ENCODE data around the gene NALCN. TPM values are rescaled to one million over a fixed set of nuclear protein-coding genes. Genes with fewer than 3 reads are reported as not detected.
"Not testable (repeated sequence)": the region's sequence is repeated elsewhere in the genome, so short reads cannot be mapped to it uniquely, and the experiment has no call there.

NALCN gene
- total RNA-seq, 1 experiment from 2014 or later = 1.4 TPM

DNA sequence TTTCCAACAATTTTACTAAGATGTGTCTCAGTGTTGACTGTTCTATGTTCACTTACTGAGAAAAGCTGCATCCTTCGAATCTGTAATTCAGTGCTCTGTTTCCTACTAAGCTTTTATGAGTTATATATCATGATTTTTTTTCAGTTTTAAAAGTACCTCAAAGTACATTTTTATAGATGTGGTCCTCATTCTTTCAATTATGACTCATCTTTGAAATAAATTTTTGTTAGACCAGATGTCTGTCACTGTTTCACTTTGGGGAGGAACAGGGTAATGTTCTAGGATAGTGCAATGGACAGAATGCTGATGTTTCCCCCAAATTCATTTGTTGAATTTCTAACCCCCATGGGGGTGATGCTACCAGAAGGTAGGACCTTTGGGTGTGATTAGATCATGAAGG lies 74.8 kb downstream of the NALCN start:
- DNase-seq (ENCODE audit: low read depth) = peak; percentile 34

DNA sequence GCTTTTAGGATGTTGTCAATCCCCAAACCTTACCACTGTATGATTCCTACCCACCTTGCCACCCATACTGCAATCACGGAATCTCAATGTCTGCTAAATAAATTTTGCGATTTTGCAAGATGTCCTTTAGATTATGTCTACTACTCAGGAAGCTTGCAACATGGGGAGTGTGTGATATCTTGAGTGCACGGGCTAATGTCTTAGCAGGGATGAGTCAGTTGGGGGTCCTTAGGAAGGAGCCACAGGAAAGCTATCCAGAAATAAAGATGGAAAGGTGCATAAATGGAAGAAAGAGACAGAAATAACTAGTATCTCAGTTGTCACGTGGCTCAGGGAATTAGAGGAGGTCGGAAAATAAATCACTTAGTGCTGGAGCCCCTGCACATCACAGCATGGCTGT lies 77.1 kb downstream of the NALCN start:
- no peak for DNase-seq (ENCODE audit: low read depth)

DNA sequence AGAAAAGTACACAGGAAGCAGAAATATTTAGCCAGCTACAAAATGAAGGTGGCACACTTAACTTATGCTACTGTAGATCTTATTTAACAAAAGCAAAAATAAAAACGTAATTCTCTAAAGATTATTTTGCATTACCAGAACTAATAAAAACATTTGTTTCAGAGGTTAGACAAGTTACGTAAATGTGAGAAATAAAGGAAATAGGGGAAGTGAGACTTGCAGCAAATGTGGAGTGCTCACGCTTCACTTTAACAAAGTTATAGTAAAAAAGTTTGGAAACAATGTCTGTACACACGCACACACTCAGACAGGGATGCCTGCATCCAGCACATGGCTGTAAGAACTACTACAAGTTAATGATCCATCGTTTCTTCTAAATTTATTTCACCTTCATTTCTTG lies 83.7 kb downstream of the NALCN start:
- no peak for DNase-seq (ENCODE audit: low read depth)

DNA sequence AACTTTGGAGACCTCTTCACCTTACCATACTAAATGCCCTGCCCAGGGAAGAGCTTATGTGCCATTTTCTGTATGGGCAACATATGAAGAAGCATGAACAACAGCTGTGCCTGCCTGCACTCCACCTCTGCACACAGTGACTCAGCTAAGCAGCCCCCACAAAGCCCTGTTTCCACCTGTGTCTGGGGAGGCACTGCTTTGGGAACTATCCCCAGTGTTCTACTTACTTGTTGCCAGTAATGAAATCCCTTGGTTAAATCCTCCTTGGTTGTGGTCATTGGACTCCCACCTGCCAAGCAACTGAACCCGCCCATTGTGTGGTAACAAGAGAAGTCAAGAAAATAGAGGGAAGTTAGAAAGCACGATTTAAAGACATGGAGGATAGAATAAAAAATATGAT lies 84.6 kb downstream of the NALCN start:
- DNase-seq (ENCODE audit: low read depth) = no peak

DNA sequence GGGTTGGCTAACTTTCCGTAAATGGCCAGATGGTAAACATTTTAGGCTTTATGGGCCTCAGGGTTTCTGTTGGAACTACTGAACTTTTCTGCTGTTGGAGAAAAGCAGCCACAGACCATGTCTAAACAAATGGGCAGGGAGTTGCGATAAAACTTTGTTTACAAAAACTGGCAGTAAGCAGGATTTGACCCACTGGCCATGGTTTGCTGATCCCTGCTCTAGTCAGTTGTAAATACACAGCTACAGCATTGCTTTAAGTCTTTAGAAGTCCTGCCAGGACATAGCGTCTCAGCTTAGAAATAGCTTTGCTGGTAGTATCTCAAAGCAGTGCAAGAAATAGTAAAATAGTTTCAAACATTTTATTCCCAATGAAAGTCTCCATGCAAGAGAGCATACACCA lies 88.4 kb downstream of the NALCN start:
- DNase-seq (ENCODE audit: low read depth) = peak; percentile 7

DNA sequence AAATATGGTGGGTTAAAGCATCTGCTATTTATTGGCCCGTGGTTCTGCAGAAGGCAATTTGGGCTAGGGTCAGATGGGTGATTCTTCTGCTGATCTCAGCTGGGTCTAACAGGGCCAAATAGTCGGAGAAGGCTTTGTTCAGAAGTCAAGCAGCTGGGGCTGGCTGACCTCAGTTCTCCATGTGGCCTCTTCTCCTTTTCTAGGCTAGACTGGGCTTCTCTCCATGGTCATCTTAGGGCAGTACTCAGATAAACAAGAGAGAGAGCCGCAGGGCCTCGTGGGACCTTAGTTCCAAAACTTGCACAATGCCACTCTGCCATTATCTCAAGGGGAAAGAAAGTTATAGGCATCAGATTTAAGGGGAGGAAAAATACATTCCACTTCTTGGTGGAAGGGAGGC lies 89.6 kb downstream of the NALCN start:
- DNase-seq (ENCODE audit: low read depth) = no peak

DNA sequence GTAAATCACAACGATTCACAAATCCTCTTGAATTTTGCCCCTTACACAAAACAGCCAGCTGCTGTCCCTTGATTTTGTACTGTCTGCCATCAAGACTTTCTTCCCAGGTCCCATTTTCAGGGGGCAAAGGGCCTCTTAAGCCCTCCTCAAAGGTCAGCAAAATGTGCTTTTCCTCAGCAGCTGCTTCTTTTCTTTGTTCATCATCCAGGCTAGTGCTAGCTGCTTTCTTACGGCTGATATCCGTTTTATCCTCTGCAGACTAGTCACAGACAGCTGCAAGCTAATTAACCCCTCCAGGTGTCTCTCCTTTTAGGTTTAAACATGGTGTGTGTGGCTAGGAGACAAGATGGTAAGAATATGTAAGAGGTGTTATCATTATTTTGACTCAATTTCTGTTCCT lies 90.9 kb downstream of the NALCN start:
- DNase-seq (ENCODE audit: low read depth) = no peak

DNA sequence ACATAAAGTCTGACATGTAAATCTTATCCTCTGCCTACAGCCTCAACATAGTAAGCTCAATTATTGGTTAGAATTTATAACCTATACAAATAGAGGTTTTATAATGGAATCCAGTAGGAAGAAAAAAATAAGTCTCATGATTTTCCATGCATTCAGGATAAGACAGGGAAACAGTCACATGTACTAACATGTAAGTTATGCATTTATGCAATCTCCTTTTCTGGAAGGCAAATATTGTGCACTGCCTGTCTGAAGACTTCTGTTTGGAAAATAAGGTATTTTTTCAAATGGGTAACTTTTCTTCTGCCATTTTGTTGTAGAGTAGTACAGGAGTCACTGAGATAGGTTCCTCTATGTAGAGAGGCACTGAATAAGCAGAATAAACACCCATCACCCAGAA lies 92.7 kb downstream of the NALCN start:
- DNase-seq (ENCODE audit: low read depth) = no peak

DNA sequence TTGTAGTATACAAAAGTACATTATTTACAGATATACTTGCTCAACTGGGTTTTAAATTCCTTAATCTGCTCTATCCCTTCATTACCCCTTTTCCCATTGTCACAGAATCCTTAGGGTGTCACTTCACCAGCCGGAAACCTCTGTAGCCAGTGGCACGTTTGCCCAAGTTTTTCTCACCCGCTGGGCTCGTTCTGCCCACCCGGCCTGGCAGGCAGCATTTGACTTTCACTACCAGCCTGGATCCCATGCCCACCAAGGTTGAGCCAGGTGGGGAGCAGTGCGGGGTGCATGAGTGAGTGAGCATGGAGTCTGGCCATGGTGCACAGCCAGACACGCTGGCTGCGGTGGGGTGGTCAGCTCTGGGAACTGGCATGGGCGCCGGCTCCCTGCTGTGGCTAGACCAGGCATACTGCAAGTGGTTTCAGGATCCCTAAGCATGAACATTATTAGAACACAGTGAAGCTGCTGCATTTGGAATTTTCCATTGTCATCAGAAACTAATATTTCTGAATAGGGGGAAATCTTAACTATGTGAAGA lies 98.3 kb downstream of the NALCN start:
- DNase-seq (ENCODE audit: low read depth) = no peak

DNA sequence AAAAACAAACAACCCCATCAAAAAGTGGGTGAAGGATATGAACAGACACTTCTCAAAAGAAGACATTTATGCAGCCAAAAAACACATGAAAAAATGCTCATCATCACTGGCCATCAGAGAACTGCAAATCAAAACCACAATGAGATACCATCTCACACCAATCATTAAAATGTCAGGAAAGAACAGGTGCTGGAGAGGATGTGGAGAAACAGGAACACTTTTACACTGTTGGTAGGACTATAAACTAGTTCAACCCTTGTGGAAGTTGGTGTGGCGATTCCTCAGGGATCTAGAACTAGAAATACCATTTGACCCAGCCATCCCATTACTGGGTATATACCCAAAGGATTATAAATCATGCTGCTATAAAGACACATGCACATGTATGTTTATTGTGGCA lies 102.8 kb downstream of the NALCN start:
- DNase-seq (ENCODE audit: low read depth) = not testable (repeated sequence)

DNA sequence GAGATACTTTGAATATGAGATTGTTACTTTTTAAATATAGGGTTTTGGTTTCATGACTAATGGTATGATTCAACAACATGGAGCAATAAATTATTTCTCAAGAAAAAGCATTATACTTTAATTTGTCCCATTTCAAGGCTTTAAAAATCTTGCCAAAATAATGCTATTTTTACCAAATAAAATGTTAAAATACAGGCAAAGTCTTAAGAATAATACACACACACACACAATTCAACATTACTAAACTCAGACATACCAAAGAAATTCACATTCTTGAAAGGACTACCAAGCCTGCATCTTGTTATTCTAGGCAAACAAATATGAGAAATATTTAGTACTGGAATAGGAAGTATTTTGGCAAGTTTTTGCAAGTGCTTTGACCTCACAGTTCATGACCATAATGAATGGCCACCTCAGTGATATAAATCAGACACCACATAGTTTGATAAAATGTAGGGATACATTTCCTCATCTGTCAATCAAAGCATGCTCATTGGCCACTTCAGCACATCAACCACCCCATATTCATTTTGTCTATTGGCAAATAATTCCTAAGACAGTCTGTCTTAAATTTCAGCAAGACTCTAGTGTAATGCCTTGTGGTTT lies 107.2 kb downstream of the NALCN start:
- peak; percentile 71 for DNase-seq (ENCODE audit: low read depth)

DNA sequence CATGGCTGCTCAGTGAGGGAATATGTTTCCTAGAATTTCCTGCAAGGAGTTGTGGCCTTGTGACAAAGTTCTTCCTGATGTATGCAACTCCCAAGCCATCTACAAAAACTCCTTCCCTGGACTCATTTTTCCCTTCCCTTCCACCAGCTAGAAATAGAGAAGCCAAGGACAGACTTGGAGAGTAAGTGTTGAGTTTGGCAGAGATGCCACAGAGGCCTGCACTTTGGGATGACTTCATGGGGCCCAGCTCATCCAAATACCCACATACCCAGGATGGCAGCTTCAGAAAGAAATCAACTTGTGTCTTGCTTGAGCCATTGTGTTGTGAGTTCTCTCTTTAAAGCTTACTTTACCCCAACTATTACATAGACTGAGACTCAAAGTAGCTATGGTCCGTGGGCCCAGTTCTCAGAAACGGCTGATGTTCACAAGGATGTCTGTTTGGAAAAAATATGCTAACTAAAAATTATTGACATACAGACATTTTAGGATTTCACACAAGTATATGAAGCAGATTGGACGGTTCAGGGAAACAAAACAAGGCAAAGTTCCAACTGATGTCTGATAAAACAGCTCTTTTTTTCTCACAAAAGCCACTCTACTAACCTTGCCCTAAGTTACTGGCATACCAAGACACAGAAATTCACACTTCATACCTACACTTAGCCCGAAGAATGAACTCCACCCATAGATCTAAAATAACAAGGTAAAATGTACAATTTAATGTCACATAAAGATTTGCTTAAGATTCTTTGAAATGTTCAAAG lies 107.9 kb downstream of the NALCN start:
- DNase-seq (ENCODE audit: low read depth) = peak; percentile 37

DNA sequence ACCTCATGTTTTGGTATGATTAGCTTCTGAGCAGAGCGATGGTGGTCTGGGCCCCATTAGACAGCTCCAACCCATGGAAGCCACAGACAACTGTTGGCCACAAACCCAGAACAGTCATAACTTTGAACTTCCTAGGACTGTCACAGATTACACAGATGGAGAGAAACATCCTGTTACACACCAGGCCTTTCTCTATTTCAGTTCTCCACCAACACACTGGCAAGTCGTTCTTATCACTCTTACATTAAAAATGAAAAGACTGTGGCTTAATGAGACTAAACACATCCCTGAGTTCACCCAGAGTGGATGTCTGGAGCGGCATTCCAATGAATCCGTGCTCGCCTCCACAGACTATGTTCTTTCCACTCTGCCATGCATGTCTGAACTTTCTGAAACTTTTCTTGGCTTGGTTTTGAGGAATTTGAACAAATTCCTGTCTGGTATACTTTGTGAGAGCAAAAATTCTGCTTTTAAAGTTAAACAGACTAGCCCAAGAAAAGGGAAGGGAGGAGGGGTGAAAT lies 109.1 kb downstream of the NALCN start:
- DNase-seq (ENCODE audit: low read depth) = peak; percentile 71

DNA sequence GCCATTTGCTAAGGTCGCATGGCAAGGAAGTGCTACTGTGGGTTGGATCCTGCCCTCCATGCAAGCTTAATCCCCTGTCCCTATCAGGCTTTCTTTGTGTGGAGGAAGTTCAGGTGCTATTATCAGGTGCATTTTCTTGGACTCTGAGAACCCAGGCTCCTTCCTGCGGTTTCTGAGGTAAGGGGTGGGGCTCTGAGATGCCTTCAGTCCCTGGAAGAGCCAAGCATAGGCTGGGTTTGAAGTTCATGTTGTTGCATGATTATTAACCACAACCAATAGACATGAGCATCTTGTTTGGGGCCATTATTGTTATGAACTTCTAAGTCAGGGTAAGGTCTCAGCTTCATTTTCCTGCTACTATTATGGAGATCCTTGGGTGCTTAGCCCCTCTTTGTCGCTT lies 109.5 kb downstream of the NALCN start:
- DNase-seq (ENCODE audit: low read depth) = peak; percentile 5

DNA sequence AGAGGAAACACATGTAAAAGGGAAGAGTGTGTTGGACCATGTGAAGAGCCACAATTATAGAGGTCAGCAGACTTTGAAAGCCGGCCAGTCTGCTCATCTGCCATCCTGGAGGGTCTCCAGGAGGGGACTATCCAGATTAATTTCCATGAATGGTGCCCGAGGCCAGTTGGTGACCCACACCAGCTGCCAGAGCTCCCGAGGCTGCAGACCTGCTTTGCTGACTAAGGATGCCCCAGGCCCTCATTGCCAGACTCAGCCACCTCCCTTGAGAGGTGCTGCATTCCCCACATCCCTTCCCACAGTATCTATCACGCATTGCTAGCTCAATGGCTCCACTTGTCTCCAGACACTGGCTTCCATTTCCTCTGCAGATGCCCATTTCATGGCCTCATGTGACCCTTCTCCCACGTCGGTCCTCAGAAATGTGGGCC lies 110.3 kb downstream of the NALCN start:
- DNase-seq (ENCODE audit: low read depth) = peak; percentile 85

DNA sequence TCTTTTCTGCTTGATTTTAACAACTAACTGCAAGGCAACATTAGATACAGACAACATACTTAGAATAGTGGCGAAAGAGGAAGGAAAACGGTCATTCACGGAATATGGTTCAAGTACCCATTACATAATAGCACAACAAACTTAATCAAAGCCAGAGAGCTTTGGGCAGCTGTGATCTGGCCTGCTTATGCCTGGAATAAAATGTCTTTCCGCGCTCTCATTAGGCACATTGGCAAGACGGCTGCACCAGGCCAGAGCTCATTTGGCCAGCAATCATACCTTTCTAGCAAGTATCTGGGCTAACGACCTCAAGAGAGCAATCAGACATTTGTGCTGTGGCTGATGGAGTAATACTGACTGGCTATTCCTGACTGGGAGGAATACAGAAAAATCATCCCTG lies 112.8 kb downstream of the NALCN start:
- DNase-seq (ENCODE audit: low read depth) = no peak

DNA sequence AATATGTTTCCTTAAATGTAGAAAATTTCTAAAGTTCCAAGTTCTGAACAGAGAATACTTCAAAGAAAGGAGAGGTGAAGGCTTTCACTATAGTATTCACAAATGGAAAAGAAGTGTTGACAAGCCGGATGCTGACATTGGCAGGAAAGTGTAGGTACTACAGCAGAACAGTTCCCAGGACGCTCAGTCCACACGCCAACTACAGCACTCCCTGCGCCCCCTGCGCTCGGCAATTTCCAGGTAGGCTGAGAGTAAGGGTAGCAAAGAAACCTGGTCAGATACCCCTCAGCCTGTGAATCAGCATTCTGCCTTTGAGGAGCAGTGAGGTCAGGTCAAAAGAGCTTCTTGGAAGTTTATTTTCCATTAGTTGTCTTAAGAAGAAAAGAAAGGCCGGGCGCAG lies 115.3 kb downstream of the NALCN start:
- no peak for DNase-seq (ENCODE audit: low read depth)

DNA sequence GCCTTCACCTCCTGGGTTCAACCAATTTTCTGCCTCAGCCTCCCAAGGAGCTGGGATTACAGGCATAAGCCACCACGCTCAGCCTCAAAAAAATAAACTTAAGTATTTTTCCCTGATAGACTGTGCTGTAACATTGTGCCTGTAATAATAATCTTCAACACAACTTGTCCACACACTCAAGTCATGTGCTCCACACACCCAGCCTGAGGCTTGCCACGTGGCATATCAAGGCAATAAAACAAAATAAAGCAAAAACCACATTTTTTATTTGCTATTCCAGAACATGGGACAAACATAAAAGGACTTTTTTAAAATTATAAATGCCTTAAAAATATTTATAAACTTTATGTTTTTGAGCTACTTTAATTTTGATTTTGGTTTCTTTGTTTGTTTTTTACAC lies 115.8 kb downstream of the NALCN start:
- DNase-seq (ENCODE audit: low read depth) = no peak

DNA sequence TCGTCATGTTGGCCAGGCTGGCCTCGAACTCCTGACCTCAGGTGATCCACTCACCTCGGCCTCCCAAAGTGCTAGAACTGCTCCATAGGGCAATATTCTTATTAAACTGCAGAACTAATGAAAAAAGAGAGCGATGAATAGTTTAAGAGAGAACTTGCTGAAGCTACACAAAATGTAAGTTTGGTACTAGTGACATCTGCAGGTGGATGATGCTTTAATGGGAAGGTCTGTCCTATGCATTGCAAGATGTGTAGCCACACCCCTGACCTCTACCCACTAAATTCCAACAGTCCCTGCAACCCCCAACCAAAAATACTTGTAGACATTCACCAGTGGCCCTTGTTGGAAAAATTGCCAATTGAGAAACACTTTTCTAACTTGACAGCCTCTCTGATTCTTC lies 117.8 kb downstream of the NALCN start:
- peak; percentile 28 for DNase-seq (ENCODE audit: low read depth)

DNA sequence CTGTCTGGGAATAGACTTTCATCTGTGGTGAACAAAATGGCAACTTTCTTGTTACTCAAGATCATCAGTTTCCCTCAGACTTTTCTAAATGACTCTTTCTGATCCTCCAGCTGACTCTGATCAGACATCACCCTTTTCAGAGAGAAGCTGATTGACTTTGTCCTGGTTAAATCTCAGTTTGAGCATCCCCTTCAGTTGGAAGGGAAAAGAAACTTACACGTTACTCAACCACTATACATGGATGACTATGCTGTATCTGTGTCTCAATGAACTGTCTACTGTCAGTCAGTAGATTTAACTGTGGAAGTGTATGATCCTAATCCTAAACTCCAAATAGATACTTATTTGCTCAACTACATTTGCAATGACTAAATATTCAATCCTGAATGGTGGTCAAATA lies 118.5 kb downstream of the NALCN start:
- DNase-seq (ENCODE audit: low read depth) = no peak

DNA sequence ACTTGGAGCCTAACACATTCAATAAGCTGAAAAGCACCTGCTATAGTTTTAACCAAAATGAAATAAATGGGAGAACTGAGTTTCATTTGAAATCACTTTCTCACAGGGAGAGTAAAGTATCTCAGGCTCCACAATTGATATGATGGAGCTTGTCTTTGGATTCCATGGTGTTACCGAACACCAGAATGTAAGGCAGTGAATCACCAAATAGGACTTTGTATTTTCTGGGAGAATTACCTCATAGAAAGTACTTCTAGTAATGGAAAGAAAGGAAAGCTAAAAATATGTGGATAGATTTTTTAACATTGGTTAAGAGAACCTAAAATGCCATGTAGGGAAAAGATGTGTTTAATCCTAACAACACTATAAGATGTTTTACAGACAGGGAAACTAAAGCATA lies 123.6 kb downstream of the NALCN start:
- DNase-seq (ENCODE audit: low read depth) = no peak

DNA sequence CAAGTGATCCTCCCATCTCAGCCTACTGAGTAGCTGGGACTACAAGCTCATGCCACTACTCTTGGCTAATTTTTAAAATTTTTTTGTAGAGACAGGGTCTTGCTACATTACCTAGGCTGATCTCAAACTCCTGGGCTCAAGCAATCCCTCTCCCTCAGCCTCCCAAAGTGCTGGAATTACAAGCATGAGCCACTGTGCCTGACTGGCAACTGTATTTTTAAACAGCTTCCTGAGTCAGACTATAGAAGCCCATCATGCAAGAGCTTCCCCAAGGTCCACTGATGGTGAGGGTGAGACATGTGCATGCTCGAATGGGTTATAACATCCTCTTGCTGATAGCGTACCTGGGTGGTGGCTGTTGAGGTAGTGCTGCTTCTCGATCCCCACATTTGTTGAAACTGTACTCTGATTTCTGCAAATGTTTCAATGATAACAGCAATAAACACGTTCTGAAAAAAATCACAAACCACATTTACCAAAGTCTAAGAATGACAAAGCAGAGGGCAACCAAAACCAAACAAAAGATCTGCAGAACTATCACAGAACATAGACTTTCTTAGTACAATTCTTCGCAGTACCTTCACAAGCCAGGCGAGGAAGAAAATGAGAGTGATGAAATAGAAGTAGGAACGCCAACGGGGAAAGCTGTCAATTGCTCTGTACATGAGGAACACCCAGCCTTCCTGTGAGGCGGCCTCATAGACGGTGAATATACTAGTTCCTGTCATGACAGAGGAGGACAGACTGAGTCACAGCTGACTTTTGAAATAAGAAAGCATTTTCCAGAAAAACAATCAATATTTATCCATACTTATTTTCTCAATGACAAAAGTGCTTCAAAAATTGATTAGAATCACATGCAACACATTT lies 124.4 kb downstream of the NALCN start:
- DNase-seq (ENCODE audit: low read depth) = no peak

Data from M059J (cell line).